SK-N-SH (cell line): ENCODE measurements around the gene AVPR1B. TPM values are rescaled to one million over a fixed set of nuclear protein-coding genes. Genes with fewer than 3 reads are reported as not detected.
"Not testable (repeated sequence)": the region's sequence is repeated elsewhere in the genome, so short reads cannot be mapped to it uniquely, and the experiment has no call there.

Source experiments
- CTCF ChIA-PET: fragments of 300-600, 350-600 bp; formaldehyde crosslinking; extraction: SDS; loops from one replicate; lab custom pipeline; 2021; lab: Yijun Ruan, JAX
- POLR2A ChIA-PET: fragments of 350-600 bp; sonication (Branson Sonifier 250); formaldehyde crosslinking; extraction: SDS; loops from one replicate; lab custom pipeline; 2020; ENCODE audit warnings: antibody characterized with exemption, inconsistent platforms; lab: Yijun Ruan, JAX
- DNase-seq: peaks from one replicate; pipeline ENCODE4 v3.0.0; 2012
- H2AFZ ChIP-seq: fragments of 200-600 bp; sonication (generic); 2 replicates; pipeline ENCODE4 v1.8.1; 2016; ENCODE audit warnings: antibody characterized with exemption, mild to moderate bottlenecking, low read depth
- H3F3A ChIP-seq: fragments of 200-600 bp; sonication (generic); replicated peaks from 2 replicates; pipeline ENCODE3; 2016; ENCODE audit warnings: antibody characterized with exemption, mild to moderate bottlenecking; ENCODE audit not compliant: insufficient read depth
- H3K27ac ChIP-seq, 2 experiments: fragments of 200-500 bp in 1 of 2; fragments of 200-600 bp in 1 of 2; sonication (Bioruptor generic) in 1 of 2; sonication (generic), shearing (Covaris generic) in 1 of 2; 2 replicates each; pipeline versions ENCODE4 v1.5.1 to v1.6.1; 2014 to 2016; ENCODE audit warnings: low read depth in 2 of 2, inconsistent platforms in 1 of 2, low read length in 1 of 2, mild to moderate bottlenecking in 1 of 2, mixed read lengths in 1 of 2
- H3K27me3 ChIP-seq: fragments of 200-600 bp; sonication (generic), shearing (Covaris generic); 2 replicates; pipeline ENCODE4 v1.6.1; 2016; ENCODE audit warnings: mixed run types; ENCODE audit not compliant: insufficient read depth
- H3K36me3 ChIP-seq, 2 experiments: fragments of 200-500 bp in 1 of 2; fragments of 200-600 bp in 1 of 2; sonication (Bioruptor generic) in 1 of 2; sonication (generic) in 1 of 2; replicated peaks in 1 of 2; 2 replicates each; pipeline versions ENCODE3 to v1.5.1; 2014 to 2016; ENCODE audit warnings: low read length in 1 of 2, mild to moderate bottlenecking in 1 of 2; ENCODE audit not compliant: insufficient read depth in 2 of 2, control insufficient read depth in 1 of 2
- H3K4me1 ChIP-seq, 2 experiments: fragments of 200-500 bp in 1 of 2; fragments of 200-600 bp in 1 of 2; sonication (Bioruptor generic) in 1 of 2; sonication (generic), shearing (Covaris generic) in 1 of 2; 2 replicates each; pipeline versions ENCODE4 v1.5.1 to v1.6.1; 2014 to 2016; ENCODE audit warnings: low read depth in 1 of 2, low read length in 1 of 2, mixed run types in 1 of 2; ENCODE audit not compliant: insufficient read depth in 2 of 2, control insufficient read depth in 1 of 2
- H3K4me2 ChIP-seq: fragments of 200-600 bp; sonication (generic), shearing (Covaris generic); 2 replicates; pipeline ENCODE4 v1.6.1; 2017; ENCODE audit warnings: mixed run types
- H3K4me3 ChIP-seq, 2 experiments: fragments of 200-500 bp in 1 of 2; fragments of 200-600 bp in 1 of 2; sonication (Bioruptor generic) in 1 of 2; sonication (generic), shearing (Covaris generic) in 1 of 2; 2 replicates each; pipeline versions ENCODE4 v1.5.1 to v1.8.1; 2014 to 2016; ENCODE audit warnings: low read depth in 2 of 2, inconsistent platforms in 1 of 2, low read length in 1 of 2, mild to moderate bottlenecking in 1 of 2, mixed read lengths in 1 of 2, moderate library complexity in 1 of 2
- H3K79me2 ChIP-seq: fragments of 200-600 bp; sonication (generic); 2 replicates; pipeline ENCODE4 v1.8.1; 2017; ENCODE audit warnings: mild to moderate bottlenecking; ENCODE audit not compliant: insufficient read depth
- H3K9ac ChIP-seq: fragments of 200-600 bp; sonication (generic); 2 replicates; pipeline ENCODE4 v1.6.1; 2017; ENCODE audit warnings: mixed run types
- H3K9me2 ChIP-seq: fragments of 200-600 bp; sonication (generic); 2 replicates; pipeline ENCODE4 v1.6.1; 2017; ENCODE audit warnings: mixed run types
- H3K9me3 ChIP-seq: fragments of 200-600 bp; sonication (generic); 2 replicates; pipeline ENCODE4 v1.6.1; 2017; ENCODE audit warnings: mixed run types, mild to moderate bottlenecking, moderate library complexity
- H4K20me1 ChIP-seq: fragments of 200-600 bp; sonication (generic); 2 replicates; pipeline ENCODE4 v1.6.1; 2017; ENCODE audit warnings: mild to moderate bottlenecking, mixed run types; ENCODE audit not compliant: insufficient read depth
- EZH2phosphoT487 ChIP-seq: fragments of 200-600 bp; sonication (generic); IDR thresholded peaks from 2 replicates; pipeline ENCODE4 v1.6.1; 2017; ENCODE audit warnings: low read depth, mixed run types, mild to moderate bottlenecking, antibody characterized with exemption, moderate library complexity, borderline replicate concordance
- GABPA ChIP-seq: IDR thresholded peaks from 2 replicates; pipeline ENCODE4 v1.4.0; 2012; ENCODE audit warnings: low read depth, mild to moderate bottlenecking
- MXI1 ChIP-seq: IDR thresholded peaks from 2 replicates; pipeline ENCODE4 v1.6.1; 2012; ENCODE audit warnings: mild to moderate bottlenecking, low read depth, low read length, improper control_type of control experiment
- NFIC ChIP-seq: IDR thresholded peaks from 2 replicates; pipeline ENCODE4 v1.4.0; 2012; ENCODE audit warnings: borderline replicate concordance
- PBX3 ChIP-seq: IDR thresholded peaks from 2 replicates; pipeline ENCODE4; 2012
- POLR2AphosphoS5 ChIP-seq: IDR thresholded peaks from 2 replicates; pipeline ENCODE4 v1.6.1; 2012; ENCODE audit warnings: low read depth, low read length
- RFX5 ChIP-seq: IDR thresholded peaks from 2 replicates; pipeline ENCODE4 v1.6.1; 2012; ENCODE audit warnings: mild to moderate bottlenecking, improper control_type of control experiment, low read length
- SMC3 ChIP-seq: IDR thresholded peaks from 2 replicates; pipeline ENCODE4 v1.6.1; 2012; ENCODE audit warnings: low read depth, low read length, improper control_type of control experiment
- TEAD4 ChIP-seq: IDR thresholded peaks from 2 replicates; pipeline ENCODE4 v1.4.0; 2012; ENCODE audit warnings: mild to moderate bottlenecking, borderline replicate concordance; ENCODE audit not compliant: insufficient read depth
- YY1 ChIP-seq: IDR thresholded peaks from 2 replicates; pipeline ENCODE4 v1.4.0; 2012; ENCODE audit warnings: low read depth, mild to moderate bottlenecking
- WGBS: methylation state at CpG from one replicate; pipeline ENCODE4 v1.1.6; 2017; ENCODE audit warnings: low lambda C conversion rate; 5-methylcytosine and 5-hydroxymethylcytosine counted together
- polyA plus RNA-seq, 3 experiments: library from polyadenylated mRNA; depleted of rRNA; stranded (reverse); fragments of >200 nt; gene quantifications; 2 replicates each; pipeline ENCODE4 v1.2.3, GENCODE V29; 2012

The AVPR1B gene
- polyA plus RNA-seq, 1 of the 3 experiments (the other 2 are of a cell fraction), result not detected

GRCh38 chr1:206065547-206066145, 51.5 kb downstream of the AVPR1B start:
- WGBS, result 43% methylated on average over 3 of the region's 4 CpGs
- no peak for DNase-seq
- H2AFZ ChIP-seq, result no peak overlapping the region

GRCh38 chr1:206064501-206064900, 52.7 kb downstream of the AVPR1B start:
- POLR2A ChIA-PET, DNase-seq: not testable (repeated sequence)

More at GRCh38 chr1:206065547-206066145, 51.5 kb downstream of the AVPR1B start:
- Histone ChIP-seq H3K27me3 (peaks cover 8% of the 10 kb centered on the region), H3K36me3 (no peaks in the 10 kb centered on the region), H3F3A (no peaks in the 10 kb centered on the region), H3K27ac (no peak overlapping the region), H3K9ac (no peak overlapping the region)
- CTCF ChIA-PET, result no interaction called here
- TF ChIP-seq TEAD4 (no peak), GABPA (no peak), NFIC (no peak), PBX3 (no peak), YY1 (no peak), RFX5 (no peak), MXI1 (no peak), SMC3 (no peak), EZH2phosphoT487 (no peak), POLR2AphosphoS5 (no peak)
- TF ChIP-seq, all 33 proteins: peak for 0
- no peak overlapping the region for H3K4me3 ChIP-seq
- no peak overlapping the region for H3K4me2 ChIP-seq
- no peaks in the 10 kb centered on the region for H4K20me1 ChIP-seq
- H3K9me2 ChIP-seq, result no peaks in the 10 kb centered on the region
- no peaks in the 10 kb centered on the region for H3K9me3 ChIP-seq
- H3K4me1 ChIP-seq, result no peaks in the 10 kb centered on the region; a peak in 1 of 4 replicates
- no peaks in the 10 kb centered on the region for H3K79me2 ChIP-seq
- POLR2A ChIA-PET, result no interaction called here

GRCh38 chr1:206064001-206064400, 53.2 kb downstream of the AVPR1B start:
- H3K27ac ChIP-seq, H4K20me1 ChIP-seq, H3K27me3 ChIP-seq, H3K4me3 ChIP-seq, CTCF ChIA-PET, H3K4me1 ChIP-seq, H2AFZ ChIP-seq, H3K9ac ChIP-seq, H3K79me2 ChIP-seq, H3K36me3 ChIP-seq, H3K9me2 ChIP-seq, H3F3A ChIP-seq, H3K4me2 ChIP-seq, H3K9me3 ChIP-seq, DNase-seq, POLR2A ChIA-PET: not testable (repeated sequence)
- 94% methylated on average over 16 of the region's 35 CpGs for WGBS

More at GRCh38 chr1:206064501-206064900, 52.7 kb downstream of the AVPR1B start:
- H3K27me3 ChIP-seq, H3K27ac ChIP-seq, H3K4me1 ChIP-seq, H3K9me2 ChIP-seq, CTCF ChIA-PET, H3K9me3 ChIP-seq, H3K4me2 ChIP-seq, H2AFZ ChIP-seq, H3K9ac ChIP-seq, H3K36me3 ChIP-seq, H3K79me2 ChIP-seq, H3F3A ChIP-seq, H4K20me1 ChIP-seq, H3K4me3 ChIP-seq: not testable (repeated sequence)
- 91% methylated on average over 7 of the region's 25 CpGs for WGBS
